Kidney (tissue), 14 donors: ENCODE measurements around the gene ZPLD1. TPM values are rescaled to one million over a fixed set of nuclear protein-coding genes. Genes with fewer than 3 reads are reported as not detected.

Experiments
- DNase-seq, 5 donors: peaks; one replicate each; pipeline ENCODE4 v3.0.0-alpha.2; 2013 to 2020
- FAIRE-seq: peaks from 2 replicates; lab custom pipeline; 2012; peaks lifted over from hg19 to GRCh38; lab: Jason Lieb, UNC
- H3K27ac ChIP-seq, 2 donors: one replicate each; pipeline ENCODE4 v1.7.0; 2013; ENCODE audit warnings: low read depth in 2 of 2, low read length in 2 of 2, inconsistent platforms in 1 of 2
- H3K27me3 ChIP-seq: one replicate; pipeline ENCODE4 v1.7.1; 2013; ENCODE audit warnings: low read length, inconsistent platforms; ENCODE audit not compliant: control insufficient read depth, insufficient read depth
- H3K36me3 ChIP-seq, 3 donors: one replicate each; pipeline versions ENCODE4 v1.7.0 to v1.7.1; 2013; ENCODE audit warnings: low read length in 3 of 3, control low read depth in 1 of 3, inconsistent platforms in 1 of 3; ENCODE audit not compliant: insufficient read depth in 3 of 3, control insufficient read depth in 2 of 3
- H3K4me1 ChIP-seq, 3 donors: one replicate each; pipeline versions ENCODE4 v1.7.0 to v1.7.1; 2013; ENCODE audit warnings: low read length in 3 of 3, inconsistent platforms in 1 of 3, low read depth in 1 of 3; ENCODE audit not compliant: control insufficient read depth in 2 of 3, insufficient read depth in 2 of 3
- H3K4me3 ChIP-seq, 3 donors: one replicate each; pipeline versions ENCODE4 v1.7.0 to v1.8.1; 2013; ENCODE audit warnings: low read length in 3 of 3, control low read depth in 1 of 3, inconsistent platforms in 1 of 3
- H3K9ac ChIP-seq, 3 donors: one replicate each; pipeline versions ENCODE4 v1.7.0 to v1.7.1; 2013; ENCODE audit warnings: low read length in 3 of 3, control low read depth in 1 of 3, inconsistent platforms in 1 of 3
- H3K9me3 ChIP-seq, 3 donors: one replicate each; pipeline versions ENCODE4 v1.7.0 to v1.7.1; 2013; ENCODE audit warnings: low read length in 3 of 3, control low read depth in 1 of 3, inconsistent platforms in 1 of 3; ENCODE audit not compliant: control insufficient read depth in 2 of 3, insufficient read depth in 1 of 3
- CTCF ChIP-seq: IDR thresholded peaks from 3 replicates; pipeline ENCODE4 v1.5.1; 2012; ENCODE audit warnings: mild to moderate bottlenecking, moderate library complexity, borderline replicate concordance; ENCODE audit not compliant: insufficient read depth; ENCODE audit errors: extremely low read depth
- intact Hi-C: fragments of 100-400 bp; cut with DNase I; formaldehyde crosslinking; loops from one replicate; pipeline ENCODE4 v1.11.1; 2022
- polyA plus RNA-seq: library from polyadenylated mRNA; stranded (reverse); fragments of 350-450 nt; fragmentation: Illumina TruSeq; extraction: RNeasy Lipid Tissue Mini Kit (QIAGEN cat#74804); gene quantifications from one replicate; pipeline ENCODE4 v1.2.3, GENCODE V29; 2014; ENCODE audit warnings: low read depth, low replicate concordance; ENCODE audit not compliant: insufficient read depth
- total RNA-seq: library from RNA; stranded (reverse); fragmentation: NEBNext Ultra II Directional; extraction: Animal tissue kit (Norgen Biotek cat#: 25700); gene quantifications from one replicate; pipeline ENCODE4 v1.2.1, GENCODE V29; 2021
- donor health status: control.
- donor health status: control.
- donor health status: control.
- donor health status: control.
- donor health status: control.
- donor health status: DM: yes; HTN: yes; CAD: no.
- donor health status: Normal renal cell carcinoma (clear cell type).

The ZPLD1 gene
- total and polyA plus RNA-seq, 2 donors from 2014 or later: 1.2 TPM; not detected in 1

- Histone ChIP-seq H3K4me3 (no peak overlapping the region), H3K27me3 (no peaks in the 10 kb centered on the region)
- FAIRE-seq: no peak
These were observed 34.7 kb upstream of the ZPLD1 start for GRCh38 chr3:102400142-102400541.

GRCh38 chr3:102400766-102401165 lies 34.0 kb upstream of the ZPLD1 start:
- Histone ChIP-seq H3K27ac (no peak overlapping the region), H3K9ac (no peak overlapping the region), H3K36me3 (no peaks in the 10 kb centered on the region), H3K4me3 (no peak overlapping the region), H3K9me3 (no peaks in the 10 kb centered on the region), H3K27me3 (no peaks in the 10 kb centered on the region), H3K4me1 (no peaks in the 10 kb centered on the region)
- DNase-seq (no peak), FAIRE-seq (no peak)
- intact Hi-C loops: no loop called here
- no peak for TF ChIP-seq CTCF

More at GRCh38 chr3:102400142-102400541, 34.7 kb upstream of the ZPLD1 start:
- no peak for DNase-seq
- H3K4me1 ChIP-seq: no peaks in the 10 kb centered on the region
- H3K9me3 ChIP-seq: no peaks in the 10 kb centered on the region
- H3K9ac ChIP-seq: no peak overlapping the region
- intact Hi-C loops: no loop called here
- no peaks in the 10 kb centered on the region for H3K36me3 ChIP-seq
- no peak for TF ChIP-seq CTCF
- H3K27ac ChIP-seq: no peak overlapping the region

GRCh38 chr3:102410616-102411015 lies 24.2 kb upstream of the ZPLD1 start:
- Histone ChIP-seq H3K27ac (no peak overlapping the region), H3K4me1 (no peaks in the 10 kb centered on the region), H3K9me3 (no peaks in the 10 kb centered on the region), H3K27me3 (no peaks in the 10 kb centered on the region), H3K9ac (no peak overlapping the region), H3K36me3 (no peaks in the 10 kb centered on the region), H3K4me3 (no peak overlapping the region)
- no peak for FAIRE-seq
- intact Hi-C loops: no loop called here
- no peak for DNase-seq
- no peak for TF ChIP-seq CTCF

GRCh38 chr3:102415553-102415952 lies 19.3 kb upstream of the ZPLD1 start:
- Histone ChIP-seq H3K27ac (no peak overlapping the region), H3K4me3 (peak overlapping the region in 1 of 3 donors; percentile 9), H3K4me1 (no peaks in the 10 kb centered on the region), H3K9ac (no peak overlapping the region), H3K27me3 (no peaks in the 10 kb centered on the region), H3K9me3 (no peaks in the 10 kb centered on the region), H3K36me3 (no peaks in the 10 kb centered on the region)
- peak in 2 of 5 donors; percentile 3 to 18 for DNase-seq
- TF ChIP-seq CTCF: no peak
- FAIRE-seq: no peak
- intact Hi-C loops: no loop called here
